Suprapubic skin (tissue), 4 donors: ENCODE data around the gene CHTF18.

Experiments
- POLR2A ChIP-seq, 2 donors: fragments of 450-650 bp; IDR thresholded peaks; one replicate each; pipeline ENCODE4 v1.6.1; 2017; ENCODE audit warnings: antibody characterized with exemption in 2 of 2, mild to moderate bottlenecking in 2 of 2, moderate library complexity in 2 of 2
- POLR2AphosphoS5 ChIP-seq, 3 donors: sonication (generic); formaldehyde crosslinking; IDR thresholded peaks; one replicate each; pipeline ENCODE4 v1.6.1; 2017; ENCODE audit warnings: antibody characterized with exemption in 3 of 3
- TF ChIP-seq, protein P1 (sequence below), 2 donors: fragments of 200-600 bp in 1 of 2; fragments of 450-650 bp in 1 of 2; sonication (generic) in 1 of 2; IDR thresholded peaks; one replicate each; pipeline ENCODE4 v1.5.1; 2016 to 2019; ENCODE audit warnings: antibody characterized with exemption in 2 of 2, mild to moderate bottlenecking in 1 of 2, moderate library complexity in 1 of 2

DNA sequence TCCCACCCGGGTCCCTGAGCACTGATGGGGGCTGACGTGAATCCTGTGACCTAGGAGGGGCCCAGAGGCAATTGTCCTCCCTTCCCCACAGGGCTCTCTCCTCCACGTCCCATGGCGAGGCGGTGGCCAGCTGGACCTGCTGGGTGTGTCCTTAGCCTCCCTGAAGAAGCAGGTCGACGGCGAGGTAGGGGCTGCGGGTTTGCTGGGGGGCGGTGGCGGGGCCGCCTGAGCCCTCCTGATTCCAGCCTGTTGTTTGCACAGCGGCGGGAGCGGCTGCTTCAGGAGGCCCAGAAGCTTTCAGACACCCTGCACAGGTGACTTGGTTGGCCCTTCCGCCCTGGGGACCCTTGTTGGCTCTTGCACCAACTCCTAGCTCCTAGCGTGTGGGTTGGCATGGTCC, 1.7 kb downstream of the CHTF18 start:
- TF ChIP-seq, protein P1, sequence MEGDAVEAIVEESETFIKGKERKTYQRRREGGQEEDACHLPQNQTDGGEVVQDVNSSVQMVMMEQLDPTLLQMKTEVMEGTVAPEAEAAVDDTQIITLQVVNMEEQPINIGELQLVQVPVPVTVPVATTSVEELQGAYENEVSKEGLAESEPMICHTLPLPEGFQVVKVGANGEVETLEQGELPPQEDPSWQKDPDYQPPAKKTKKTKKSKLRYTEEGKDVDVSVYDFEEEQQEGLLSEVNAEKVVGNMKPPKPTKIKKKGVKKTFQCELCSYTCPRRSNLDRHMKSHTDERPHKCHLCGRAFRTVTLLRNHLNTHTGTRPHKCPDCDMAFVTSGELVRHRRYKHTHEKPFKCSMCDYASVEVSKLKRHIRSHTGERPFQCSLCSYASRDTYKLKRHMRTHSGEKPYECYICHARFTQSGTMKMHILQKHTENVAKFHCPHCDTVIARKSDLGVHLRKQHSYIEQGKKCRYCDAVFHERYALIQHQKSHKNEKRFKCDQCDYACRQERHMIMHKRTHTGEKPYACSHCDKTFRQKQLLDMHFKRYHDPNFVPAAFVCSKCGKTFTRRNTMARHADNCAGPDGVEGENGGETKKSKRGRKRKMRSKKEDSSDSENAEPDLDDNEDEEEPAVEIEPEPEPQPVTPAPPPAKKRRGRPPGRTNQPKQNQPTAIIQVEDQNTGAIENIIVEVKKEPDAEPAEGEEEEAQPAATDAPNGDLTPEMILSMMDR (IDR thresholded peaks at IDR 0.05), result no peak
- no peak for TF ChIP-seq POLR2AphosphoS5 (IDR thresholded peaks at IDR 0.05)
- TF ChIP-seq POLR2A (IDR thresholded peaks at IDR 0.05), result no peak
